Measurements from ENCODE around the gene KCNB1. TPM values are rescaled to one million over a fixed set of nuclear protein-coding genes. Genes with fewer than 3 reads are reported as not detected.

Gene KCNB1
- total RNA-seq, 2 experiments from 2014 or later, result not detected

- ChIA-PET POLR2A (no interaction called here), CTCF (interaction anchor here (0.9 to 4.4 kb wide), 4 partner anchors 16 to 198 kb away, joined by 3 to 23 read pairs (median 4); no protein-coding TSS in a partner anchor)
- Mint-ChIP-seq H3K4me1 (ENCODE audit: low read depth) (no peaks in the 10 kb centered on the region), H3K27ac (no peak overlapping the region), H3K36me3 (ENCODE audit: low read depth) (no peaks in the 10 kb centered on the region), H3K27me3 (ENCODE audit: low read depth) (peaks cover 10% of the 10 kb centered on the region), H3K4me3 (no peak overlapping the region), H3K9me3 (ENCODE audit: insufficient read depth) (no peaks in the 10 kb centered on the region)
- DNase-seq (no peak), ATAC-seq (no peak)
Observed at GRCh38 chr20:49336786-49337185, 145.7 kb downstream of the KCNB1 start.

GRCh38 chr20:49335476-49335875, 147.0 kb downstream of the KCNB1 start:
- Mint-ChIP-seq H3K36me3 (ENCODE audit: low read depth) (no peaks in the 10 kb centered on the region), H3K4me1 (ENCODE audit: low read depth) (no peaks in the 10 kb centered on the region), H3K9me3 (ENCODE audit: insufficient read depth) (no peaks in the 10 kb centered on the region), H3K27me3 (ENCODE audit: low read depth) (peaks cover 14% of the 10 kb centered on the region), H3K27ac (no peak overlapping the region), H3K4me3 (no peak overlapping the region)
- CTCF ChIA-PET, result interaction anchor here (0.7 to 4.4 kb wide), 11 partner anchors 8 to 208 kb away, joined by 3 to 23 read pairs (median 6); no protein-coding TSS in a partner anchor
- POLR2A ChIA-PET, result no interaction called here
- DNase-seq, result no peak
- ATAC-seq, result no peak

GRCh38 chr20:49330701-49331615, 151.5 kb downstream of the KCNB1 start:
- ChIA-PET CTCF (interaction anchor here (1.0 to 2.3 kb wide), 3 partner anchors 13 to 203 kb away, joined by 3 to 9 read pairs (median 3); no protein-coding TSS in a partner anchor), POLR2A (no interaction called here)
- Mint-ChIP-seq H3K4me3 (no peak overlapping the region), H3K36me3 (ENCODE audit: low read depth) (no peaks in the 10 kb centered on the region), H3K27me3 (ENCODE audit: low read depth) (peaks cover 25% of the 10 kb centered on the region), H3K9me3 (ENCODE audit: insufficient read depth) (no peaks in the 10 kb centered on the region), H3K4me1 (ENCODE audit: low read depth) (no peaks in the 10 kb centered on the region), H3K27ac (no peak overlapping the region)
- ATAC-seq, result no peak
- no peak for DNase-seq

GRCh38 chr20:49328790-49329189, 153.7 kb downstream of the KCNB1 start:
- H3K27ac Mint-ChIP-seq, result no peak overlapping the region
- CTCF ChIA-PET, result interaction anchor here (0.8 kb wide), 1 partner anchor 155 kb away, joined by 5 read pairs; no protein-coding TSS in a partner anchor
- POLR2A ChIA-PET, result no interaction called here

GRCh38 chr20:49326026-49326425, 156.4 kb downstream of the KCNB1 start:
- POLR2A ChIA-PET, result no interaction called here
- H3K27me3 Mint-ChIP-seq (ENCODE audit: low read depth), result peaks cover 37% of the 10 kb centered on the region
- no peaks in the 10 kb centered on the region for H3K9me3 Mint-ChIP-seq (ENCODE audit: insufficient read depth)
- H3K4me3 Mint-ChIP-seq, result no peak overlapping the region
- no peaks in the 10 kb centered on the region for H3K36me3 Mint-ChIP-seq (ENCODE audit: low read depth)
- H3K27ac Mint-ChIP-seq, result no peak overlapping the region
- ATAC-seq, result no peak
- H3K4me1 Mint-ChIP-seq (ENCODE audit: low read depth), result peaks cover 19% of the 10 kb centered on the region
- CTCF ChIA-PET, result no interaction called here
- DNase-seq, result no peak

More at GRCh38 chr20:49328790-49329189, 153.7 kb downstream of the KCNB1 start:
- no peak for DNase-seq
- no peak overlapping the region for H3K4me3 Mint-ChIP-seq
- peaks cover 37% of the 10 kb centered on the region for H3K27me3 Mint-ChIP-seq (ENCODE audit: low read depth)
- no peak for ATAC-seq
- H3K4me1 Mint-ChIP-seq (ENCODE audit: low read depth), result peaks cover 8% of the 10 kb centered on the region
- no peaks in the 10 kb centered on the region for H3K9me3 Mint-ChIP-seq (ENCODE audit: insufficient read depth)
- no peaks in the 10 kb centered on the region for H3K36me3 Mint-ChIP-seq (ENCODE audit: low read depth)

DNA sequence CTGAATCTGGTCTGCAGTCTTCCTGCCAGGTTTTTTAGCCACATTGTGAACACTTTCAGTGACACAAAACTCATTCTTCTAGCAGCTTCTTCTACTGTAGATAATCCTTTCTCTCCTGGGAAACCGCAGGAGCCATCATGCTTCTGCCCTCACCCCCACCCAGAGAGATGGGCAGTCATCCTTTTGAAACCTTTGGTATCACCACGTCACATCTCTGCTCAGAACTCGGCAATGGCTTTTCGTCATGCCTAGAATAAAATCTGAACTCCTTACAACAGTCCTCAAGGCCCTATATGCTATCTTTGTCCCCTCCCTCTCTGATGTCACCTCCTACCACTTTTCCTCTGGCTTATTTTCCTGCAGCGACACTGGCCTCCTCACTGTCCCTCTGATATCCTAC, 158.2 kb downstream of the KCNB1 start:
- CTCF ChIA-PET, result interaction anchor here (1.0 to 3.4 kb wide), 3 partner anchors 18 to 77 kb away, joined by 4 to 19 read pairs (median 4); no protein-coding TSS in a partner anchor
- no peak overlapping the region for H3K4me3 Mint-ChIP-seq
- H3K27ac Mint-ChIP-seq, result no peak overlapping the region
- POLR2A ChIA-PET, result interaction anchor here (1.3 to 1.8 kb wide), 2 partner anchors 42 to 177 kb away, joined by 3 to 4 read pairs; no protein-coding TSS in a partner anchor
- H3K27me3 Mint-ChIP-seq (ENCODE audit: low read depth), result peaks cover 44% of the 10 kb centered on the region
- H3K36me3 Mint-ChIP-seq (ENCODE audit: low read depth), result no peaks in the 10 kb centered on the region
- H3K9me3 Mint-ChIP-seq (ENCODE audit: insufficient read depth), result no peaks in the 10 kb centered on the region
- ATAC-seq, result no peak
- H3K4me1 Mint-ChIP-seq (ENCODE audit: low read depth), result peaks cover 22% of the 10 kb centered on the region
- DNase-seq, result no peak

- H3K27ac Mint-ChIP-seq, result peak overlapping the region; percentile 64
- no peaks in the 10 kb centered on the region for H3K9me3 Mint-ChIP-seq (ENCODE audit: insufficient read depth)
- CTCF ChIA-PET, result interaction anchor here (0.7 to 3.4 kb wide), 8 partner anchors 17 to 106 kb away, joined by 3 to 19 read pairs (median 4); no protein-coding TSS in a partner anchor
- peaks cover 49% of the 10 kb centered on the region for H3K27me3 Mint-ChIP-seq (ENCODE audit: low read depth)
- DNase-seq (peak; percentile 60), ATAC-seq (peak; percentile 76)
- peaks cover 28% of the 10 kb centered on the region for H3K4me1 Mint-ChIP-seq (ENCODE audit: low read depth)
- POLR2A ChIA-PET, result interaction anchor here (1.3 to 1.8 kb wide), 2 partner anchors 42 to 177 kb away, joined by 3 to 4 read pairs; no protein-coding TSS in a partner anchor
- H3K36me3 Mint-ChIP-seq (ENCODE audit: low read depth), result no peaks in the 10 kb centered on the region
- H3K4me3 Mint-ChIP-seq, result no peak overlapping the region
Observed at GRCh38 chr20:49323622-49324238, 158.7 kb downstream of the KCNB1 start.

GRCh38 chr20:49320460-49320859, 162.0 kb downstream of the KCNB1 start:
- CTCF ChIA-PET, result interaction anchor here (0.9 to 1.8 kb wide), 3 partner anchors 18 to 74 kb away, joined by 3 to 6 read pairs (median 3); no protein-coding TSS in a partner anchor
- no peak for DNase-seq
- Mint-ChIP-seq H3K4me3 (no peak overlapping the region), H3K36me3 (ENCODE audit: low read depth) (no peaks in the 10 kb centered on the region), H3K27ac (no peak overlapping the region), H3K27me3 (ENCODE audit: low read depth) (peaks cover 62% of the 10 kb centered on the region), H3K9me3 (ENCODE audit: insufficient read depth) (no peaks in the 10 kb centered on the region), H3K4me1 (ENCODE audit: low read depth) (peaks cover 32% of the 10 kb centered on the region)
- POLR2A ChIA-PET, result no interaction called here
- no peak for ATAC-seq

- H3K27ac Mint-ChIP-seq, result no peak overlapping the region
Observed at GRCh38 chr20:49319208-49319809, 163.2 kb downstream of the KCNB1 start.

GRCh38 chr20:49318430-49319207, 163.8 kb downstream of the KCNB1 start:
- Mint-ChIP-seq H3K27me3 (ENCODE audit: low read depth) (peaks cover 65% of the 10 kb centered on the region), H3K27ac (no peak overlapping the region), H3K4me1 (ENCODE audit: low read depth) (peaks cover 22% of the 10 kb centered on the region), H3K9me3 (ENCODE audit: insufficient read depth) (no peaks in the 10 kb centered on the region), H3K4me3 (peak overlapping the region; percentile 78), H3K36me3 (ENCODE audit: low read depth) (no peaks in the 10 kb centered on the region)
- CTCF ChIA-PET, result interaction anchor here (1.3 to 2.4 kb wide), 3 partner anchors 15 to 166 kb away, joined by 4 to 12 read pairs (median 4); no protein-coding TSS in a partner anchor
- POLR2A ChIA-PET, result interaction anchor here (0.6 to 1.2 kb wide), 4 partner anchors 9 to 571 kb away, joined by 3 read pairs; no protein-coding TSS in a partner anchor
- ATAC-seq, result peak; percentile 66
- DNase-seq, result peak; percentile 41

More at GRCh38 chr20:49319208-49319809, 163.2 kb downstream of the KCNB1 start:
- H3K27me3 Mint-ChIP-seq (ENCODE audit: low read depth), result peaks cover 63% of the 10 kb centered on the region
- peaks cover 29% of the 10 kb centered on the region for H3K4me1 Mint-ChIP-seq (ENCODE audit: low read depth)
- no peaks in the 10 kb centered on the region for H3K9me3 Mint-ChIP-seq (ENCODE audit: insufficient read depth)
- CTCF ChIA-PET, result interaction anchor here (0.8 to 2.4 kb wide), 5 partner anchors 15 to 166 kb away, joined by 3 to 12 read pairs (median 4); no protein-coding TSS in a partner anchor
- ATAC-seq (no peak), DNase-seq (no peak)
- H3K36me3 Mint-ChIP-seq (ENCODE audit: low read depth), result no peaks in the 10 kb centered on the region
- POLR2A ChIA-PET, result interaction anchor here (1.0 to 1.2 kb wide), 2 partner anchors 10 to 37 kb away, joined by 3 read pairs; no protein-coding TSS in a partner anchor
- peak overlapping the region; percentile 78 for H3K4me3 Mint-ChIP-seq

Measured in activated CD8-positive, alpha-beta T cell treated with anti-CD3 and anti-CD28 coated beads, Interleukin-2, amount 10 ng/mL, durations not matched to agents 7 days and 5 days (primary cell).